HL-60 (cell line): Measurements from ENCODE around the gene TNP2.
"Not testable (repeated sequence)": the region's sequence is repeated elsewhere in the genome, so short reads cannot be mapped to it uniquely, and the experiment has no call there.

Experiments used
- DNase-seq, 2 experiments: peaks; one replicate each; pipeline ENCODE4 v3.0.0-alpha.2; 2010 to 2020; ENCODE audit warnings: low read depth in 1 of 2, low spot score in 1 of 2
- H3K27ac ChIP-seq: fragments of 250-450 bp; sonication (Bioruptor Pico); replicated peaks from 2 replicates; pipeline ENCODE4 v1.5.1; 2020; ENCODE audit warnings: mild to moderate bottlenecking, moderate library complexity
- H3K27me3 ChIP-seq: fragments of 250-450 bp; sonication (Bioruptor Pico); 2 replicates; pipeline ENCODE4 v1.5.1; 2021; ENCODE audit warnings: mild to moderate bottlenecking, moderate library complexity; ENCODE audit not compliant: insufficient read depth, poor library complexity, severe bottlenecking
- H3K4me3 ChIP-seq: replicated peaks from 2 replicates; pipeline ENCODE4 v1.5.1; 2011; ENCODE audit warnings: mild to moderate bottlenecking, control low read depth, low read length; ENCODE audit not compliant: insufficient read depth
- CTCF ChIP-seq: IDR thresholded peaks from one replicate; pipeline ENCODE4 v1.5.1; 2011; ENCODE audit warnings: low read length, control low read depth, inconsistent platforms; ENCODE audit not compliant: insufficient read depth
- GABPA ChIP-seq: IDR thresholded peaks from 2 replicates; pipeline ENCODE4 v1.6.1; 2012; ENCODE audit warnings: low read depth
- POLR2AphosphoS5 ChIP-seq: IDR thresholded peaks from 2 replicates; pipeline ENCODE4 v1.6.1; 2012; ENCODE audit warnings: low read depth
- REST ChIP-seq: IDR thresholded peaks from 2 replicates; pipeline ENCODE4 v1.6.1; 2012; ENCODE audit warnings: low read depth; ENCODE audit not compliant: insufficient replicate concordance
- SPI1 ChIP-seq: IDR thresholded peaks from 2 replicates; pipeline ENCODE4 v1.6.1; 2012; ENCODE audit warnings: low read depth, mild to moderate bottlenecking, borderline replicate concordance

The TNP2 gene

DNA sequence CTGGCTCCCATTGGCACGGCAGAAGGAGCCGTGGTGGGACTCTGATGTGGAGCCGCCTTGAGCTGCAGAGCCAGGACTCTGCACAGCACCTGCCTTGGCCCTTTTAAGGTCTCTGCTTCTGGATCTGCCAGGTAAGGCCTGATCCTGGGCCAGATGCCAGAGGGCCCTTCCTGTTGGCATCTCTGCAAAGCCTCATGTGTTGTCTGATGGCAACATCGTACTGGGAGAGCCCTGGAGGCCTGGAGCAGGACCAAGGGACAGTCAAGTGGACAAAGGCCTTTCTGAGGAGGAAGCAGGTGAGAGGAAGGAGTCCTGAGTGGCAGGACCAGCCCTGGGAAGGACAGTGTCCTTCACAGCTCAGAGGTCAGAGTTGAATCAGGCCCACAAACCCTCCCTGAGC is 39.2 kb downstream of the TNP2 start:
- Histone ChIP-seq H3K27me3 (no peaks in the 10 kb centered on the region), H3K4me3 (no peak overlapping the region), H3K27ac (no peak overlapping the region)
- no peak for TF ChIP-seq SPI1
- no peak for DNase-seq

DNA sequence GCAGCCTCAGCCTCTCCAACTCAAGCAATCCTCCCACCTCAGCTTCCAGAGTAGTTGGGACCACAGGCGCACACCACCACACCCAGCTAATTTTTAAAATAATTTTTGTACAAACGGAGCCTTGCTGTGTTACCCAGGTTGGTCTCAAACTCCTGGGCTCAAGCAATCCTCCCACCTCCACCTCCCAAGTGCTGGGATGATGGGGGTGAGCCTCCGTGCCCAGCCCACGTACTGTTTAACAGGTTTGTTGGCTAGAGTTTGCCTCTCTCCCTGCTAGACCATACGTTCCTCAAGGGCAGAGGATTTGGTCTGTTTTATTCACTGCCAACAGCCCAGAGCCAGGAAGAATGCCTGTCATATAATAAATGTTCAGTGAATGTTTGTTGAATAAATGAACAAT is 39.7 kb downstream of the TNP2 start:
- Histone ChIP-seq H3K27me3 (no peaks in the 10 kb centered on the region), H3K4me3 (no peak overlapping the region), H3K27ac (no peak overlapping the region)
- TF ChIP-seq POLR2AphosphoS5: no peak
- no peak for TF ChIP-seq REST
- DNase-seq: no peak

DNA sequence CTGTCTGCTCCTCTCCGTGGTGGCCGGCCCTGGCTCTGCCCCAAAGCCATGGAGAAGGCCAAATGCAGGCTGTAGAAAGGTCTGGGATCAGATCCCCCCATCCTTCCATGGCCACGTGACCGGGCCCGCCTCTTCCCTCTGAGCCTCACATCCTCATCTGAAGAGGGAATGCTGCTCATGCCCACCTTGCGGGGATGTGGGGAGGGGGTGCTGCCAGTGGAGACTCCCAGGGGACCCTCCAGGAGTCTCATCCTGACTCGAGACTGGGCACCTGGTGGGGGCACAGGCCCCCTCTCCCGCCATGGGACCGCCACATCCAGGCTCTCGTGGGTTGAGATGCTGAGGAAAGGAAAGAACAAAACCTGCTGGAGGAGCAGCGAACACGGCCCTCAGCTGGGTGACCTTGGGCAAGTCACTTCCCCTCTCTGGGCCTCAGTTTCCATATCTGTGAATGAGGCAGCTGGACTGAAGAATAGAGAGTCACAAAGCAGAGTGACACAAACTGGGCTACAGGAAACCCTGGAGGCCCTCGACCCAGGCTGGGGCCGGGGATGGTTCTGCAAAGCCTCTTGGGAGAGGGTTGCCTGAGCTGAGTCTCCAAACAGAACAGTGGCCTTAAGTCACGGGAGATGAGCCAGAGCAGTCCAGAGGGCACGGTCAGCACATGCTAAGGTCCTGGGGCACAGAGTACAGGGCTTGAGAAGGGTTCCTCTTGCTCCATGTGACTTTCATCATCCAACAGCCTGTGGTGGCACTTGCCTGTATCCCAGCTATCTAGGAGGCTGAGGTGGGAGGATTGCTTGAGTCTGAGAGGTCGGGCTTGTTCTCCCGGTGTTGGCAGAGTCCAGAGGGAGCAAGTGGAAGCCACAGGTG is 43.2 kb downstream of the TNP2 start:
- DNase-seq: no peak
- TF ChIP-seq CTCF (no peak), SPI1 (no peak), GABPA (no peak), POLR2AphosphoS5 (no peak), REST (no peak)
- Histone ChIP-seq H3K27ac (no peak overlapping the region), H3K4me3 (no peak overlapping the region), H3K27me3 (no peaks in the 10 kb centered on the region)

GRCh38 chr16:11224894-11225676 is 44.0 kb downstream of the TNP2 start:
- Histone ChIP-seq H3K27me3 (no peaks in the 10 kb centered on the region), H3K4me3 (no peak overlapping the region), H3K27ac (peak overlapping the region; percentile 48)
- DNase-seq: peak in 1 of 2 experiments; percentile 67
- TF ChIP-seq POLR2AphosphoS5: peak; percentile 45; the same call in 1 of the 2 replicates
- TF ChIP-seq SPI1: no peak; the same call in 1 of the 2 replicates

DNA sequence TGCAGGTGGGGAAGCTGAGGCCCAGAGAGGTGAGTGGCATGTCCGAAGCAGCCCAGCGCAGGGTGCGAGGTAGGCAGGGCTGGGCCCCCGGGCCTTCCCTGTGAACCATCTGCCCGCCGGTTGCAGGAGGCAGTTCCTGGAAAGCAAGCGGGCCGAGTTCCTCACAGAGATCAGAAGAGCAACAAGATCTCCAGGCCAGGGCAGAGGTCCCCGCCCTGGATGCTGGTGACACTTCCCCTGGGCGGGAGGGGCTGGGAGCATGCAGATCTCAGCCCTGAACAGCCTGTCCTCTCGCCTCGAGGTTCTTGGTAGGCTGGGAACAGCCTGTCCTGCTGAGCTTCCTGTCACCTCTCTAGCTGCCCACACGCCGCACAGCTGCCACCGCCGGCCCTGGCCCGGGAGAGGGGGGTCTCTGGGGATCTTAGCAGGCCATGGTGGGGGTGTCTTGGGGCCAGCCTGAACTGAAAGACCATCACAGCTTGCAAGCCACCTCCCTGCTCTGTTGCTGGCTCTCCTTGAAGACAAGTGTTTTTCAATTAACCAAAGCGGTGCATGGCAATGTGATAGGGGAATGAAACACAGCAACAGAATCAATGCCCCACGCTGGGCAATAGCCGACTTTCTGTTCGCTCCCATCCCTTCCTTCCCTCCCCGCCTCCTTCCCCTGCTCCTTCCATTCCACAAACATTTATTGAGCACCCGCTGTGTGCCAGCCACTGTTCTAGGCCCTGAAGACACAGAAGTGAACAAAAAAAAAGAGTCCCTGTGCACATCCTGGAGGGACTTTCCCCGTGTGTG is 44.8 kb downstream of the TNP2 start:
- H3K4me3 ChIP-seq: no peak overlapping the region
- no peaks in the 10 kb centered on the region for H3K27me3 ChIP-seq
- TF ChIP-seq CTCF (no peak), SPI1 (peak; percentile 66; the same call in 1 of the 2 replicates), GABPA (no peak)
- peak overlapping the region; percentile 48 for H3K27ac ChIP-seq
- peak; percentile 78 to 83 for DNase-seq

DNA sequence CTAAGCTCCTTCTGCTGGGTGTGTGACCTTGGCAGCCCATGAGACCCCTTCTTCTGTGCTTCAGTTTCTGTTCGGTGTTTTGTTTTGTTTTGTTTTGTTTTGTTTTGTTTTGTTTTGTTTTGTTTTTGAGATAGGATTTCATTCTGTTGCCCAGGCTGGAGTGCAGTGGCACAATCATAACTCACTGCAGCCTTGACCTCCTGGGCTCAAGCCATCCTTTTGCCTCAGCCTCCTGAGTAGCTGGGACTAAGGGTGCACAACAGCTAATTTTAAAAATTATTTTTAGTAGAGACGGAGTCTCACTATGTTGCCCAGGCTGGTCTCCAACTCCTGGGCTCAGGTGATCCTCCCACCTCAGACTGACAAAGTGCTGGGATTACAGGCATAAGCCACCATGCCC is 48.6 kb downstream of the TNP2 start:
- not testable (repeated sequence) for H3K27me3 ChIP-seq, H3K27ac ChIP-seq, H3K4me3 ChIP-seq, DNase-seq
